ENCODE measurements around the gene PSMB8. TPM values are rescaled to one million over a fixed set of nuclear protein-coding genes. Genes with fewer than 3 reads are reported as not detected.

The PSMB8 gene
- total and polyA plus RNA-seq, 2 of the 4 experiments (the other 2 are of a cell fraction): 31.6 to 33.3 TPM

DNA sequence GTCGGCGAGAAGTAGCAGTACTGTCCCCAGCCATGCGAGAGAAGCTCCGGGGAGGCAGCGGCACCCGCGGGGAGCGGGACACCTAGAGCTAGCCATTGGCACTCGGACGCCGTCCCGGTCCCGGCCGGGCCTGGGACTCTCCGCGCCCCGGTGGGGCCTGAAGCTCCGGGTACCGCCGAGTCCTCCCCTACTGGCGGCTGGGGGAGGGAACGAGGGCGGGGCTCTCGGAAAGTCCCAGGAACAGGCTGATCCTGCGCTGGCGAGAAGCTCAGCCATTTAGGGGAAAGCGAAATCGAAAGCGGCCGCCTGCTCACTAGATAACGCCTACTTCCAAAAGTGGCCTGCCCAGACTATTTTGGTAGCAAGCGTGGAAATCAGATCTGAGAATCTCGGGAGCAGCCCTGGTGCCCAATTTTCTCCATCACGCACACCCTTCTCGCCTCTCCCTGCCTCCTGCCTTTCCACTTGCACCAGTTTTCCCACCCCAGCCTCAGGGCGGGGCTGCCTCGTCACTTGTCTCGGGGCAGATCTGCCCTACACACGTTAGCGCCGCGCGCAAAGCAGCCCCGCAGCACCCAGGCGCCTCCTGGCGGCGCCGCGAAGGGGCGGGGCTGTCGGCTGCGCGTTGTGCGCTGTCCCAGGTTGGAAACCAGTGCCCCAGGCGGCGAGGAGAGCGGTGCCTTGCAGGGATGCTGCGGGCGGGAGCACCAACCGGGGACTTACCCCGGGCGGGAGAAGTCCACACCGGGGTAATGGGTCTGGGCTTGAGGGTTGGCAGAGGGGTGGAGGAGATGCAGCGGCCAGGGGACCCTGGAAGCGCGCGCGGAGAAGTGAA, 9.9 kb upstream of the PSMB8 start, which contains the start of the genes PSMB9 and TAP1:
PSMB9 (plus strand) TSS at position 652 of the 835 bp plus-strand sequence; CDS start at position 690, 38 bp downstream.
TAP1 (minus strand) TSS at position 164 of the 835 bp plus-strand sequence; CDS start at position 96, 68 bp downstream.
- Histone ChIP-seq H3K18ac (ENCODE audit: low read depth, low read length) (peak within 1 kb of the TSS; percentile 53), H4K5ac (ENCODE audit: low read depth, low read length) (peak within 1 kb of the TSS; percentile 45), H3K23ac (ENCODE audit: low read depth, low read length) (peak within 1 kb of the TSS; percentile 98), H3K36me3 (ENCODE audit: control insufficient read depth, insufficient read depth, low read length) (peaks cover 13% of the 10 kb centered on the region), H3K14ac (replicated peaks; ENCODE audit: low read depth, low read length) (peak within 1 kb of the TSS; percentile 98), H2BK15ac (ENCODE audit: low read depth, low read length) (peak within 1 kb of the TSS; percentile 87; the same call in 2 of the 3 replicates), H3K79me1 (ENCODE audit: low read depth in 1 of 2, low read length in 2 of 2) (peaks cover 8 to 39% of the 10 kb centered on the region in 2 experiments), H2AFZ (replicated peaks; ENCODE audit: low read length, poor library complexity) (peak within 1 kb of the TSS; percentile 99), H2AK9ac (replicated peaks; ENCODE audit: low read depth, low read length, poor library complexity) (peak within 1 kb of the TSS; percentile 94), H3K9me3 (ENCODE audit: control insufficient read depth, insufficient read depth, low read length) (no peaks in the 10 kb centered on the region), H4K20me1 (ENCODE audit: insufficient read depth, low read length) (no peaks in the 10 kb centered on the region), H3K4me3 (ENCODE audit: insufficient read depth, low read depth, low read length) (peak within 1 kb of the TSS; percentile 57), H3K4me1 (ENCODE audit: control insufficient read depth, insufficient read depth, low read length) (peaks cover 4% of the 10 kb centered on the region), H2AK5ac (ENCODE audit: low read depth, low read length) (peak within 1 kb of the TSS; percentile 84), H4K8ac (ENCODE audit: low read depth in 2 of 2, low read length in 2 of 2) (peak within 1 kb of the TSS; percentile 38 to 84), H3K4ac (ENCODE audit: low read depth, low read length) (peak within 1 kb of the TSS; percentile 93), H2BK120ac (ENCODE audit: low read depth, low read length) (peak within 1 kb of the TSS; percentile 93), H2BK5ac (ENCODE audit: low read depth, low read length, poor library complexity, severe bottlenecking) (peak within 1 kb of the TSS; percentile 72), H3K9ac (ENCODE audit: low read depth, low read length) (peak within 1 kb of the TSS; percentile 78), H3K27ac (ENCODE audit: insufficient read depth, low read length) (peak within 1 kb of the TSS; percentile 75), H4K91ac (ENCODE audit: insufficient read depth, low read depth, low read length) (peak within 1 kb of the TSS; percentile 90), H3K9me1 (ENCODE audit: insufficient read depth, low read length) (peaks cover 18% of the 10 kb centered on the region), H3K56ac (ENCODE audit: extremely low read depth, insufficient read depth, low read length) (peak within 1 kb of the TSS; percentile 94), H3K4me2 (ENCODE audit: low read depth, low read length) (peak within 1 kb of the TSS; percentile 94), H2BK20ac (ENCODE audit: low read depth, low read length) (peak within 1 kb of the TSS; percentile 83), H3K27me3 (ENCODE audit: control insufficient read depth, insufficient read depth, low read length) (no peaks in the 10 kb centered on the region)
- ChIA-PET CTCF (interaction anchor here (0.8 to 4.4 kb wide), 5 partner anchors 9 to 22 kb away, joined by 3 to 44 read pairs (median 4); partner anchors contain the start of gene TAP2), POLR2A (ENCODE audit: unreplicated experiment) (interaction anchor here (0.6 to 1.9 kb wide), 7 partner anchors 10 to 122 kb away, joined by 3 to 9 read pairs (median 4); partner anchors contain the start of gene TAP2)
- WGBS, 2 experiments (ENCODE audit: extremely low coverage in 2 of 2, insufficient read length in 1 of 2): 0% methylated on average over 35 of the region's 68 CpGs; no CpG with 5 or more reads in 1 of the 2 experiments
- DNase-seq: peak; percentile 90
- BruUV-seq (replicated peaks): no TSS peak
- in situ Hi-C loops (cut with MboI; ENCODE audit: low sequenced_read_pairs): no loop called here
- ATAC-seq (ENCODE audit: low read depth): peak; percentile 93
- intact Hi-C loops (cut with micrococcal nuclease): loop anchor here (1.0 kb wide), 2 partner anchors 9 to 15 kb away; partner anchors contain the start of genes PSMB8 and TAP2
- dilution Hi-C loops (cut with HindIII; ENCODE audit: low sequenced_read_pairs, unreplicated experiment): no loop called here
- TF ChIP-seq FOS (IDR thresholded peaks at IDR 0.05; ENCODE audit: low read depth, low read length) (no peak), MAFK (IDR thresholded peaks at IDR 0.05; ENCODE audit: low read depth, low read length) (no peak), CHD1 (IDR thresholded peaks at IDR 0.05; ENCODE audit: low read depth, low read length) (no peak), BHLHE40 (IDR thresholded peaks at IDR 0.05; ENCODE audit: low read depth, low read length) (peak; percentile 48), SMC3 (IDR thresholded peaks at IDR 0.05; ENCODE audit: low read depth, low read length) (peak; percentile 72), RCOR1 (IDR thresholded peaks at IDR 0.05; ENCODE audit: insufficient replicate concordance, low read length) (no peak), POLR2A (IDR thresholded peaks at IDR 0.05; ENCODE audit: low read depth, low read length) (peak; percentile 41; the same call in 1 of the 2 replicates), RAD21 (IDR thresholded peaks at IDR 0.05; ENCODE audit: low read length) (peak; percentile 57), CEBPB (IDR thresholded peaks at IDR 0.05; ENCODE audit: low read depth, low read length) (no peak), NFE2L2 (IDR thresholded peaks at IDR 0.05; ENCODE audit: low read depth, low read length) (no peak), MAZ (IDR thresholded peaks at IDR 0.05; ENCODE audit: borderline replicate concordance, low read depth, low read length) (peak; percentile 83)
- TF ChIP-seq, protein P1, sequence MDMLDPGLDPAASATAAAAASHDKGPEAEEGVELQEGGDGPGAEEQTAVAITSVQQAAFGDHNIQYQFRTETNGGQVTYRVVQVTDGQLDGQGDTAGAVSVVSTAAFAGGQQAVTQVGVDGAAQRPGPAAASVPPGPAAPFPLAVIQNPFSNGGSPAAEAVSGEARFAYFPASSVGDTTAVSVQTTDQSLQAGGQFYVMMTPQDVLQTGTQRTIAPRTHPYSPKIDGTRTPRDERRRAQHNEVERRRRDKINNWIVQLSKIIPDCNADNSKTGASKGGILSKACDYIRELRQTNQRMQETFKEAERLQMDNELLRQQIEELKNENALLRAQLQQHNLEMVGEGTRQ (IDR thresholded peaks at IDR 0.05; ENCODE audit: low read depth, low read length): no peak
- TF ChIP-seq, protein P2, sequence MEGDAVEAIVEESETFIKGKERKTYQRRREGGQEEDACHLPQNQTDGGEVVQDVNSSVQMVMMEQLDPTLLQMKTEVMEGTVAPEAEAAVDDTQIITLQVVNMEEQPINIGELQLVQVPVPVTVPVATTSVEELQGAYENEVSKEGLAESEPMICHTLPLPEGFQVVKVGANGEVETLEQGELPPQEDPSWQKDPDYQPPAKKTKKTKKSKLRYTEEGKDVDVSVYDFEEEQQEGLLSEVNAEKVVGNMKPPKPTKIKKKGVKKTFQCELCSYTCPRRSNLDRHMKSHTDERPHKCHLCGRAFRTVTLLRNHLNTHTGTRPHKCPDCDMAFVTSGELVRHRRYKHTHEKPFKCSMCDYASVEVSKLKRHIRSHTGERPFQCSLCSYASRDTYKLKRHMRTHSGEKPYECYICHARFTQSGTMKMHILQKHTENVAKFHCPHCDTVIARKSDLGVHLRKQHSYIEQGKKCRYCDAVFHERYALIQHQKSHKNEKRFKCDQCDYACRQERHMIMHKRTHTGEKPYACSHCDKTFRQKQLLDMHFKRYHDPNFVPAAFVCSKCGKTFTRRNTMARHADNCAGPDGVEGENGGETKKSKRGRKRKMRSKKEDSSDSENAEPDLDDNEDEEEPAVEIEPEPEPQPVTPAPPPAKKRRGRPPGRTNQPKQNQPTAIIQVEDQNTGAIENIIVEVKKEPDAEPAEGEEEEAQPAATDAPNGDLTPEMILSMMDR (conservative IDR thresholded peaks at IDR 0.05; ENCODE audit: low read depth, low read length): peak; percentile 85

Data from IMR-90 (cell line).